Type B pancreatic cell (in vitro differentiated cells): ENCODE results near the gene SNRPD3. TPM values are rescaled to one million over a fixed set of nuclear protein-coding genes. Genes with fewer than 3 reads are reported as not detected.

Source experiments
- DNase-seq: peaks from one replicate; pipeline ENCODE4 v3.0.0; 2021; ENCODE audit warnings: mixed read lengths; ENCODE audit not compliant: unreplicated experiment; ENCODE audit errors: extremely low spot score
- H3K27ac Mint-ChIP-seq: 2 replicates; pipeline ENCODE4 v1.8.0; 2021; ENCODE audit warnings: mild to moderate bottlenecking, mixed read lengths
- H3K27me3 Mint-ChIP-seq: 2 replicates; pipeline ENCODE4 v1.8.0; 2021; ENCODE audit warnings: mixed read lengths
- H3K36me3 Mint-ChIP-seq: 2 replicates; pipeline ENCODE4 v1.8.0; 2021; ENCODE audit warnings: mixed read lengths
- H3K4me1 Mint-ChIP-seq: one replicate; pipeline ENCODE4 v1.8.0; 2021; ENCODE audit warnings: mixed read lengths; ENCODE audit not compliant: unreplicated experiment
- H3K4me3 Mint-ChIP-seq: 2 replicates; pipeline ENCODE4 v1.8.0; 2021; ENCODE audit warnings: mild to moderate bottlenecking, mixed read lengths
- H3K9me3 Mint-ChIP-seq: 2 replicates; pipeline ENCODE4 v1.8.0; 2021; ENCODE audit warnings: mixed read lengths
- CTCF ChIP-seq: fragments of 200-600 bp; sonication (generic); conservative IDR thresholded peaks from 2 replicates; pipeline ENCODE4 v1.5.0; 2021; ENCODE audit warnings: antibody characterized with exemption, mild to moderate bottlenecking
- total RNA-seq: library from RNA; stranded (reverse); gene quantifications from 2 replicates; pipeline ENCODE4 v1.2.1, GENCODE V29; 2021; ENCODE audit warnings: low replicate concordance

SNRPD3 gene
- total RNA-seq, 1 donor from 2014 or later: 114 TPM

DNA sequence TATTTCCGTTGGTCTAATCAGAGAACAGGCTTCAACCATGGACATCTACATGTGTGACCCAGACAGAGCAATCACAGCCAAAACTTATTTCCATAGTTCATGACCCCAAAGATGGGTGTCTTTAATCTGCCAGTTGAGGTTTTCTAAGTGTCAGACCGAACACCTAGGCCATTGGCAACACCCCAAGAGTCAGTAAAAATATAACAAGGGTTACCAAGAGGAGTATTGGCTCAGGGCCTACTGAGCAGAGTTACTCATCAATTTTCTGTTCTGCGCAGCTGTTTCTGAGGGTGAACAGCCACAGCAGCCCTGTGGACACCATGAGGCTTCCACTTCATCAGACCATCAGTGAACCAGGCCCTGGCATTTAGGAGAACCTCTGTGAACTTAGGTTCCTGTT, 19.7 kb upstream of the SNRPD3 start:
- H3K27me3 Mint-ChIP-seq: no peaks in the 10 kb centered on the region
- no peaks in the 10 kb centered on the region for H3K9me3 Mint-ChIP-seq
- TF ChIP-seq CTCF: no peak
- DNase-seq: no peak
- H3K4me3 Mint-ChIP-seq: no peak overlapping the region
- H3K36me3 Mint-ChIP-seq: peaks cover 4% of the 10 kb centered on the region
- H3K27ac Mint-ChIP-seq: no peak overlapping the region
- no peaks in the 10 kb centered on the region for H3K4me1 Mint-ChIP-seq

DNA sequence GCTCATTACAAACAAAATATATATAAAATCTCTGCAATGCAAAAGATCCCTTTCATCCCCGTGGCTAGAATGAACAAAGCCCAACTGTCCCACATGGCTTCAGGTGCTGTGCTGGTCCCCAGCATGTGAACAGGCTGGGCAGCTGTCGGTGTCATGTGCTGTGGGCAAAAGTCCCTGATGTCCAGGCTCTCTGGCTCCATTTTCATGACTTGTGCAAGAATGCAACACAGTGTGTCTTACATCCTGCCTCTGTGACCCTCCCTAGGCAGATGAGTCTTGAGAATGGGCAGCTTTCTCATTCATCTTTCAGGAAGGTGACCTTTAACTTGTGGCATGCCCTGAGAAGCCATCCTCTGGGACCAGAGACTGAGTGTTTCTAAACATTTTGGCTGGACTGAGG, 15.3 kb upstream of the SNRPD3 start:
- no peak for DNase-seq
- TF ChIP-seq CTCF: no peak
- Mint-ChIP-seq H3K36me3 (peaks cover 4% of the 10 kb centered on the region), H3K4me1 (no peaks in the 10 kb centered on the region), H3K27me3 (no peaks in the 10 kb centered on the region), H3K27ac (no peak overlapping the region), H3K4me3 (no peak overlapping the region), H3K9me3 (no peaks in the 10 kb centered on the region)

GRCh38 chr22:24541681-24542515, 13.9 kb upstream of the SNRPD3 start:
- H3K9me3 Mint-ChIP-seq: no peaks in the 10 kb centered on the region
- no peak overlapping the region for H3K4me3 Mint-ChIP-seq
- TF ChIP-seq CTCF: no peak
- peaks cover 7% of the 10 kb centered on the region for H3K36me3 Mint-ChIP-seq
- no peak for DNase-seq
- no peaks in the 10 kb centered on the region for H3K4me1 Mint-ChIP-seq
- no peaks in the 10 kb centered on the region for H3K27me3 Mint-ChIP-seq
- H3K27ac Mint-ChIP-seq: no peak overlapping the region

GRCh38 chr22:24542641-24543040, 13.2 kb upstream of the SNRPD3 start:
- Mint-ChIP-seq H3K36me3 (peaks cover 10% of the 10 kb centered on the region), H3K27ac (no peak overlapping the region), H3K9me3 (no peaks in the 10 kb centered on the region), H3K27me3 (no peaks in the 10 kb centered on the region), H3K4me1 (no peaks in the 10 kb centered on the region), H3K4me3 (no peak overlapping the region)
- DNase-seq: no peak
- no peak for TF ChIP-seq CTCF

GRCh38 chr22:24543185-24543601, 12.6 kb upstream of the SNRPD3 start:
- Mint-ChIP-seq H3K4me3 (no peak overlapping the region), H3K36me3 (peaks cover 10% of the 10 kb centered on the region), H3K9me3 (no peaks in the 10 kb centered on the region), H3K27ac (no peak overlapping the region), H3K4me1 (no peaks in the 10 kb centered on the region), H3K27me3 (no peaks in the 10 kb centered on the region)
- no peak for TF ChIP-seq CTCF
- DNase-seq: no peak
